Keratinocyte (primary cell): Measurements from ENCODE around the gene CLDN6. TPM values are rescaled to one million over a fixed set of nuclear protein-coding genes. Genes with fewer than 3 reads are reported as not detected.

Experiments
- DNase-seq: peaks from one replicate; pipeline ENCODE4 v3.0.0-alpha.2; 2011; ENCODE audit warnings: low read depth, missing footprints, low spot score
- FAIRE-seq: peaks from 2 replicates; lab custom pipeline; 2011; peaks lifted over from hg19 to GRCh38; lab: Jason Lieb, UNC
- H2AFZ ChIP-seq: 2 replicates; pipeline ENCODE4 v1.6.0; 2012; ENCODE audit warnings: low read length, control low read depth, inconsistent platforms; ENCODE audit not compliant: control insufficient read depth
- H3K27ac ChIP-seq: 2 replicates; pipeline ENCODE4 v1.5.1; 2011; ENCODE audit warnings: low read length; ENCODE audit not compliant: control insufficient read depth, insufficient read depth
- H3K27me3 ChIP-seq: 3 replicates; pipeline ENCODE4 v1.6.0; 2011; ENCODE audit warnings: low read length; ENCODE audit not compliant: control insufficient read depth, insufficient read depth; ENCODE audit errors: extremely low read depth
- H3K36me3 ChIP-seq, 2 experiments: 2 replicates in 1 of 2; 3 replicates in 1 of 2; pipeline ENCODE4 v1.5.1; 2011; ENCODE audit warnings: low read length in 2 of 2, mild to moderate bottlenecking in 1 of 2; ENCODE audit not compliant: control insufficient read depth in 2 of 2, insufficient read depth in 2 of 2; ENCODE audit errors: extremely low read depth in 1 of 2
- H3K4me1 ChIP-seq: 3 replicates; pipeline ENCODE4 v1.5.1; 2011; ENCODE audit warnings: low read length; ENCODE audit not compliant: control insufficient read depth, insufficient read depth; ENCODE audit errors: extremely low read depth
- H3K4me2 ChIP-seq: 3 replicates; pipeline ENCODE4 v1.6.0; 2011; ENCODE audit warnings: low read depth, low read length; ENCODE audit not compliant: control insufficient read depth, insufficient read depth; ENCODE audit errors: extremely low read depth
- H3K4me3 ChIP-seq, 3 experiments: fragments of 200-600 bp in 1 of 3; sonication (generic) in 1 of 3; 2 replicates in 2 of 3; 3 replicates in 1 of 3; pipeline ENCODE4 v1.5.1; 2011 to 2016; ENCODE audit warnings: low read length in 3 of 3, mild to moderate bottlenecking in 3 of 3, control low read depth in 2 of 3, inconsistent platforms in 1 of 3, low read depth in 1 of 3, mixed read lengths in 1 of 3, mixed run types in 1 of 3, moderate library complexity in 1 of 3; ENCODE audit not compliant: control insufficient read depth in 2 of 3, insufficient read depth in 2 of 3; ENCODE audit errors: extremely low read depth in 1 of 3
- H3K79me2 ChIP-seq: 2 replicates; pipeline ENCODE4 v1.6.0; 2012; ENCODE audit warnings: low read length; ENCODE audit not compliant: control insufficient read depth, insufficient read depth
- H3K9ac ChIP-seq: 3 replicates; pipeline ENCODE4 v1.6.0; 2011; ENCODE audit warnings: low read length; ENCODE audit not compliant: control insufficient read depth, insufficient read depth; ENCODE audit errors: extremely low read depth
- H3K9me1 ChIP-seq: 3 replicates; pipeline ENCODE4 v1.6.0; 2011; ENCODE audit warnings: low read length; ENCODE audit not compliant: control insufficient read depth, insufficient read depth; ENCODE audit errors: extremely low read depth
- H3K9me3 ChIP-seq: 2 replicates; pipeline ENCODE4 v1.5.1; 2012; ENCODE audit warnings: low read depth, low read length; ENCODE audit not compliant: control insufficient read depth
- H4K20me1 ChIP-seq: 3 replicates; pipeline ENCODE4 v1.6.0; 2011; ENCODE audit warnings: low read length; ENCODE audit not compliant: control insufficient read depth, insufficient read depth; ENCODE audit errors: extremely low read depth
- CTCF ChIP-seq, 3 experiments: IDR thresholded peaks in 1 of 3; conservative IDR thresholded peaks in 1 of 3; optimal IDR thresholded peaks in 1 of 3; 2 replicates in 2 of 3; 3 replicates in 1 of 3; pipeline versions ENCODE3 to v1.5.1; 2011; ENCODE audit warnings: low read length in 3 of 3, mild to moderate bottlenecking in 3 of 3, moderate library complexity in 2 of 3, control low read depth in 1 of 3, inconsistent platforms in 1 of 3; ENCODE audit not compliant: insufficient read depth in 2 of 3; ENCODE audit errors: extremely low read depth in 1 of 3
- EZH2 ChIP-seq: IDR thresholded peaks from one replicate; pipeline ENCODE4 v1.6.1; 2012; ENCODE audit warnings: inconsistent platforms, mild to moderate bottlenecking, low read length, moderate library complexity
- dilution Hi-C: fragments of 300-500 bp; cut with MboI; formaldehyde crosslinking; loops from one replicate; pipeline ENCODE4 v1.7.0; 2020; ENCODE audit warnings: low sequenced_read_pairs; ENCODE audit not compliant: extremely low pct_ligation_motif_present
- polyA plus RNA-seq, 5 experiments: library from polyadenylated mRNA; depleted of rRNA in 3 of 5; stranded (reverse) in 3 of 5; stranded (forward) in 1 of 5; unstranded in 1 of 5; fragments of >200 nt; gene quantifications; 1 replicate in 1 of 5; 2 replicates in 3 of 5; 3 replicates in 1 of 5; pipeline versions ENCODE4 v1.2.1 to v1.2.3, GENCODE V29; 2011 to 2012; ENCODE audit warnings: missing spikeins in 2 of 5, low read depth in 1 of 5, low replicate concordance in 1 of 5

CLDN6 gene
- polyA plus RNA-seq, 1 donor (not counting 4 experiments of a cell fraction or from before 2014, with no cell fraction given): not detected

GRCh38 chr16:2990891-2991290 lies 27.1 kb downstream of the CLDN6 start:
- no peak for FAIRE-seq
- H3K4me2 ChIP-seq: peak overlapping the region; percentile 10
- H3K4me1 ChIP-seq: peaks cover 47% of the 10 kb centered on the region
- H3K79me2 ChIP-seq: no peaks in the 10 kb centered on the region
- H3K36me3 ChIP-seq: no peaks in the 10 kb centered on the region
- no peaks in the 10 kb centered on the region for H3K9me1 ChIP-seq
- H3K4me3 ChIP-seq: no peak overlapping the region
- no peak overlapping the region for H3K9ac ChIP-seq
- no peak overlapping the region for H2AFZ ChIP-seq
- DNase-seq: no peak
- H3K27ac ChIP-seq: no peak overlapping the region
- H3K27me3 ChIP-seq: no peaks in the 10 kb centered on the region
- dilution Hi-C loops: no loop called here
- TF ChIP-seq EZH2: no peak
- TF ChIP-seq CTCF (optimal IDR thresholded peaks at IDR 0.05 in 1 of 3, IDR thresholded peaks at IDR 0.05 in 1 of 3, conservative IDR thresholded peaks at IDR 0.05 in 1 of 3; ENCODE audit: extremely low read depth in 1 of 3, insufficient read depth in 2 of 3, low read length in 3 of 3): no peak
- no peaks in the 10 kb centered on the region for H3K9me3 ChIP-seq
- no peaks in the 10 kb centered on the region for H4K20me1 ChIP-seq

GRCh38 chr16:2988590-2989099 lies 29.3 kb downstream of the CLDN6 start:
- Histone ChIP-seq H3K4me3 (no peak overlapping the region), H3K9me3 (no peaks in the 10 kb centered on the region), H3K36me3 (no peaks in the 10 kb centered on the region), H3K4me1 (peaks cover 36% of the 10 kb centered on the region), H2AFZ (no peak overlapping the region), H3K27me3 (no peaks in the 10 kb centered on the region), H3K4me2 (no peak overlapping the region), H3K79me2 (no peaks in the 10 kb centered on the region), H3K27ac (no peak overlapping the region), H4K20me1 (no peaks in the 10 kb centered on the region), H3K9ac (no peak overlapping the region), H3K9me1 (no peaks in the 10 kb centered on the region)
- FAIRE-seq (no peak), DNase-seq (no peak)
- no peak for TF ChIP-seq CTCF (optimal IDR thresholded peaks at IDR 0.05 in 1 of 3, IDR thresholded peaks at IDR 0.05 in 1 of 3, conservative IDR thresholded peaks at IDR 0.05 in 1 of 3; ENCODE audit: extremely low read depth in 1 of 3, insufficient read depth in 2 of 3, low read length in 3 of 3)
- TF ChIP-seq EZH2: no peak
- dilution Hi-C loops: no loop called here
